Measurements from ENCODE around the gene JAK1. TPM values are rescaled to one million over a fixed set of nuclear protein-coding genes. Genes with fewer than 3 reads are reported as not detected.

Gene JAK1
- polyA plus RNA-seq, 1 donor from 2014 or later, result 26.8 TPM

DNA sequence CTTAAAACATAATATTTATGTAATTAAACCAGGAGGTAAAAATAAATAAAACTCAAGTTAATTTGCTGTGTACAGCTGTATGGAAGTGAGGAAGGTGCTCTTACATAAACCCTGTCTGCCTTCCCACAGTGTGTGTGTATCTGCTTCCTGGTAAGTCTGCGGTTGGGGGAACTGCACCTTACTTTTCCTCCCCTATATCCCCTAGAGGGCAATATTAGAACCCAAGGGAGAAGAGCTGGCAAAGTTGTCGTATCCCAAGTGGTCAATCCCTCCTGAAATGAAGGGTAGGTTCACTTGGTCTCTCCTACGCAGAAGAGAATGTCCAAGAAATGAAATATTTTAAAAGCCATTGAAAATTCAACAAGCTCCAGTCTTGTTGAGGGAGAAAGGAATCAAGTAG lies 17.8 kb upstream of the JAK1 start:
- Histone ChIP-seq H3K27me3 (ENCODE audit: insufficient read depth, low read depth, low read length) (no peaks in the 10 kb centered on the region), H3K4me2 (ENCODE audit: low read length) (no peak overlapping the region), H3K79me2 (replicated peaks; ENCODE audit: insufficient read depth, low read length) (no peaks in the 10 kb centered on the region), H3K9ac (ENCODE audit: low read length) (no peak overlapping the region), H2AFZ (ENCODE audit: low read depth, low read length) (no peak overlapping the region), H3K9me3 (ENCODE audit: low read length) (no peaks in the 10 kb centered on the region), H3K27ac (ENCODE audit: low read length) (no peak overlapping the region), H4K20me1 (ENCODE audit: insufficient read depth) (no peaks in the 10 kb centered on the region), H3K36me3 (ENCODE audit: insufficient read depth, low read length) (no peaks in the 10 kb centered on the region), H3K9me2 (ENCODE audit: insufficient read depth, low read length) (no peaks in the 10 kb centered on the region), H3K4me3 (ENCODE audit: low read length) (no peak overlapping the region), H3F3A (ENCODE audit: insufficient read depth, low read length, poor library complexity, severe bottlenecking) (no peaks in the 10 kb centered on the region)
- TF ChIP-seq POLR2AphosphoS5 (IDR thresholded peaks at IDR 0.05) (no peak), MXI1 (conservative IDR thresholded peaks at IDR 0.05; ENCODE audit: poor library complexity, severe bottlenecking) (no peak), SMC3 (conservative IDR thresholded peaks at IDR 0.05; ENCODE audit: poor library complexity) (no peak), RAD21 (conservative IDR thresholded peaks at IDR 0.05) (no peak), TAF1 (IDR thresholded peaks at IDR 0.05; ENCODE audit: low read depth) (no peak), EP300 (conservative IDR thresholded peaks at IDR 0.05; ENCODE audit: poor library complexity, severe bottlenecking) (no peak), EZH2 (IDR thresholded peaks at IDR 0.05; ENCODE audit: borderline replicate concordance, insufficient read depth, low read length, poor library complexity, severe bottlenecking) (no peak)
- TF ChIP-seq, protein P1, sequence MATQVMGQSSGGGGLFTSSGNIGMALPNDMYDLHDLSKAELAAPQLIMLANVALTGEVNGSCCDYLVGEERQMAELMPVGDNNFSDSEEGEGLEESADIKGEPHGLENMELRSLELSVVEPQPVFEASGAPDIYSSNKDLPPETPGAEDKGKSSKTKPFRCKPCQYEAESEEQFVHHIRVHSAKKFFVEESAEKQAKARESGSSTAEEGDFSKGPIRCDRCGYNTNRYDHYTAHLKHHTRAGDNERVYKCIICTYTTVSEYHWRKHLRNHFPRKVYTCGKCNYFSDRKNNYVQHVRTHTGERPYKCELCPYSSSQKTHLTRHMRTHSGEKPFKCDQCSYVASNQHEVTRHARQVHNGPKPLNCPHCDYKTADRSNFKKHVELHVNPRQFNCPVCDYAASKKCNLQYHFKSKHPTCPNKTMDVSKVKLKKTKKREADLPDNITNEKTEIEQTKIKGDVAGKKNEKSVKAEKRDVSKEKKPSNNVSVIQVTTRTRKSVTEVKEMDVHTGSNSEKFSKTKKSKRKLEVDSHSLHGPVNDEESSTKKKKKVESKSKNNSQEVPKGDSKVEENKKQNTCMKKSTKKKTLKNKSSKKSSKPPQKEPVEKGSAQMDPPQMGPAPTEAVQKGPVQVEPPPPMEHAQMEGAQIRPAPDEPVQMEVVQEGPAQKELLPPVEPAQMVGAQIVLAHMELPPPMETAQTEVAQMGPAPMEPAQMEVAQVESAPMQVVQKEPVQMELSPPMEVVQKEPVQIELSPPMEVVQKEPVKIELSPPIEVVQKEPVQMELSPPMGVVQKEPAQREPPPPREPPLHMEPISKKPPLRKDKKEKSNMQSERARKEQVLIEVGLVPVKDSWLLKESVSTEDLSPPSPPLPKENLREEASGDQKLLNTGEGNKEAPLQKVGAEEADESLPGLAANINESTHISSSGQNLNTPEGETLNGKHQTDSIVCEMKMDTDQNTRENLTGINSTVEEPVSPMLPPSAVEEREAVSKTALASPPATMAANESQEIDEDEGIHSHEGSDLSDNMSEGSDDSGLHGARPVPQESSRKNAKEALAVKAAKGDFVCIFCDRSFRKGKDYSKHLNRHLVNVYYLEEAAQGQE (IDR thresholded peaks at IDR 0.05; ENCODE audit: borderline replicate concordance), result no peak
- TF ChIP-seq, protein P2, sequence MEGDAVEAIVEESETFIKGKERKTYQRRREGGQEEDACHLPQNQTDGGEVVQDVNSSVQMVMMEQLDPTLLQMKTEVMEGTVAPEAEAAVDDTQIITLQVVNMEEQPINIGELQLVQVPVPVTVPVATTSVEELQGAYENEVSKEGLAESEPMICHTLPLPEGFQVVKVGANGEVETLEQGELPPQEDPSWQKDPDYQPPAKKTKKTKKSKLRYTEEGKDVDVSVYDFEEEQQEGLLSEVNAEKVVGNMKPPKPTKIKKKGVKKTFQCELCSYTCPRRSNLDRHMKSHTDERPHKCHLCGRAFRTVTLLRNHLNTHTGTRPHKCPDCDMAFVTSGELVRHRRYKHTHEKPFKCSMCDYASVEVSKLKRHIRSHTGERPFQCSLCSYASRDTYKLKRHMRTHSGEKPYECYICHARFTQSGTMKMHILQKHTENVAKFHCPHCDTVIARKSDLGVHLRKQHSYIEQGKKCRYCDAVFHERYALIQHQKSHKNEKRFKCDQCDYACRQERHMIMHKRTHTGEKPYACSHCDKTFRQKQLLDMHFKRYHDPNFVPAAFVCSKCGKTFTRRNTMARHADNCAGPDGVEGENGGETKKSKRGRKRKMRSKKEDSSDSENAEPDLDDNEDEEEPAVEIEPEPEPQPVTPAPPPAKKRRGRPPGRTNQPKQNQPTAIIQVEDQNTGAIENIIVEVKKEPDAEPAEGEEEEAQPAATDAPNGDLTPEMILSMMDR (IDR thresholded peaks at IDR 0.05; ENCODE audit: poor library complexity, severe bottlenecking), result no peak

DNA sequence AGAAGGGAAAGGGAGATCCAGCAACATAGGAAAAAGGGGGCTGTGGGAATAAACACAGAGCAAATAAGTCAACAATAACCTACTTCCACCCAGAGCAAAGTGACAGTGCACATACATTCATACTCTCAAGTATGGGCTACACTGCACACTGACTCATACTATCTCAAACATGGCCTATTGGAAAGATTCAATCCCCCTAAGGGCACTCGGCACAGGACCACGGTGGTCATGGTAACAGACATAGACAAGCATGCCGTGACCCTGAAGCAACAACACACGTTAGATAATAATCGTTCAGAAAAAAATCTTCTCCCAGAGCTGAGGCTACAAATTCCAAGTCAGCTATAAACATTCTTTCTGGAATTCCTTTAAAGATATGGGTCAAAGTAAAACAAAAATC lies 16.8 kb upstream of the JAK1 start:
- Histone ChIP-seq H3K27me3 (ENCODE audit: insufficient read depth, low read depth, low read length) (no peaks in the 10 kb centered on the region), H3K27ac (ENCODE audit: low read length) (no peak overlapping the region), H3K4me3 (ENCODE audit: low read length) (no peak overlapping the region), H3K9me3 (ENCODE audit: low read length) (no peaks in the 10 kb centered on the region), H3F3A (ENCODE audit: insufficient read depth, low read length, poor library complexity, severe bottlenecking) (no peaks in the 10 kb centered on the region), H4K20me1 (ENCODE audit: insufficient read depth) (no peaks in the 10 kb centered on the region), H2AFZ (ENCODE audit: low read depth, low read length) (no peak overlapping the region), H3K79me2 (replicated peaks; ENCODE audit: insufficient read depth, low read length) (no peaks in the 10 kb centered on the region), H3K9me2 (ENCODE audit: insufficient read depth, low read length) (no peaks in the 10 kb centered on the region), H3K4me2 (ENCODE audit: low read length) (no peak overlapping the region), H3K36me3 (ENCODE audit: insufficient read depth, low read length) (no peaks in the 10 kb centered on the region), H3K9ac (ENCODE audit: low read length) (no peak overlapping the region)
- TF ChIP-seq SMC3 (conservative IDR thresholded peaks at IDR 0.05; ENCODE audit: poor library complexity) (no peak), MXI1 (conservative IDR thresholded peaks at IDR 0.05; ENCODE audit: poor library complexity, severe bottlenecking) (no peak), RAD21 (conservative IDR thresholded peaks at IDR 0.05) (no peak), EZH2 (IDR thresholded peaks at IDR 0.05; ENCODE audit: borderline replicate concordance, insufficient read depth, low read length, poor library complexity, severe bottlenecking) (no peak), TAF1 (IDR thresholded peaks at IDR 0.05; ENCODE audit: low read depth) (no peak), POLR2AphosphoS5 (IDR thresholded peaks at IDR 0.05) (no peak), EP300 (conservative IDR thresholded peaks at IDR 0.05; ENCODE audit: poor library complexity, severe bottlenecking) (no peak)
- TF ChIP-seq, protein P2 (IDR thresholded peaks at IDR 0.05; ENCODE audit: poor library complexity, severe bottlenecking), result no peak
- TF ChIP-seq, protein P1 (IDR thresholded peaks at IDR 0.05; ENCODE audit: borderline replicate concordance), result no peak
